Caco-2 (cell line): ENCODE measurements around the gene SLC9A4. TPM values are rescaled to one million over a fixed set of nuclear protein-coding genes. Genes with fewer than 3 reads are reported as not detected.

Experiments used
- BruUV-seq: library from RNA; stranded (reverse); fragments of 400-500 nt; replicated peaks from 2 replicates; lab custom pipeline; 2021; lab: Mats Ljungman, UMichigan
- CTCF ChIA-PET: fragments of 300-600 bp; sonication (Branson Sonifier 250); formaldehyde crosslinking; loops from one replicate; lab custom pipeline; 2022; ENCODE audit warnings: antibody characterized with exemption; lab: Charles Lee
- POLR2A ChIA-PET: fragments of 300-600 bp; sonication (Branson Sonifier 250); formaldehyde crosslinking; loops from one replicate; lab custom pipeline; 2022; ENCODE audit warnings: antibody characterized with exemption; lab: Charles Lee
- DNase-seq, 2 experiments: peaks; one replicate each; pipeline versions ENCODE4 v3.0.0 to v3.0.0-alpha.2; 2020 to 2022
- H3K27me3 ChIP-seq: replicated peaks from 2 replicates; pipeline ENCODE4 v1.6.0; 2011; ENCODE audit warnings: low read length; ENCODE audit not compliant: control insufficient read depth, insufficient read depth
- H3K36me3 ChIP-seq: 2 replicates; pipeline ENCODE4 v1.5.1; 2011; ENCODE audit warnings: low read length; ENCODE audit not compliant: control insufficient read depth, insufficient read depth
- H3K4me1 ChIP-seq: fragments of 250-450 bp; sonication (Bioruptor Pico); 2 replicates; pipeline ENCODE4 v1.5.1; 2020; ENCODE audit warnings: mild to moderate bottlenecking
- H3K4me3 ChIP-seq: 2 replicates; pipeline ENCODE4 v1.5.1; 2011; ENCODE audit warnings: low read depth, mild to moderate bottlenecking, control low read depth, low read length
- H3K9me3 ChIP-seq: fragments of 250-450 bp; sonication (Bioruptor Pico); 2 replicates; pipeline ENCODE4 v1.5.1; 2020; ENCODE audit warnings: mild to moderate bottlenecking, moderate library complexity
- H3K27ac Mint-ChIP-seq: one replicate; pipeline ENCODE4 v1.8.0; 2022; ENCODE audit warnings: mixed read lengths; ENCODE audit not compliant: unreplicated experiment
- H3K27me3 Mint-ChIP-seq: one replicate; pipeline ENCODE4 v1.8.0; 2022; ENCODE audit warnings: mixed read lengths; ENCODE audit not compliant: insufficient read depth, unreplicated experiment
- H3K36me3 Mint-ChIP-seq: one replicate; pipeline ENCODE4 v1.8.0; 2022; ENCODE audit warnings: mild to moderate bottlenecking, mixed read lengths; ENCODE audit not compliant: insufficient read depth, unreplicated experiment
- H3K4me1 Mint-ChIP-seq: one replicate; pipeline ENCODE4 v1.8.0; 2022; ENCODE audit warnings: low read depth, mixed read lengths; ENCODE audit not compliant: unreplicated experiment
- H3K4me3 Mint-ChIP-seq: one replicate; pipeline ENCODE4 v1.8.0; 2022; ENCODE audit warnings: mild to moderate bottlenecking, moderate library complexity, mixed read lengths; ENCODE audit not compliant: unreplicated experiment
- H3K9me3 Mint-ChIP-seq: one replicate; pipeline ENCODE4 v1.8.0; 2022; ENCODE audit warnings: mixed read lengths; ENCODE audit not compliant: unreplicated experiment
- CTCF ChIP-seq, 2 experiments: fragments of 200-600 bp in 1 of 2; IDR thresholded peaks; 1 replicate in 1 of 2; 2 replicates in 1 of 2; pipeline versions ENCODE4 v1.5.1 to v1.8.0; 2011 to 2022; ENCODE audit warnings: antibody characterized with exemption in 1 of 2, control low read depth in 1 of 2, inconsistent platforms in 1 of 2, low read depth in 1 of 2, low read length in 1 of 2, mild to moderate bottlenecking in 1 of 2, moderate library complexity in 1 of 2; ENCODE audit not compliant: insufficient read depth in 1 of 2, severe bottlenecking in 1 of 2, unreplicated experiment in 1 of 2
- intact Hi-C: fragments of 100-400 bp; cut with micrococcal nuclease; formaldehyde crosslinking; loops from one replicate; pipeline ENCODE4 v1.10.0; 2022; ENCODE audit not compliant: unreplicated experiment
- total RNA-seq: library from RNA; stranded (reverse); gene quantifications from 2 replicates; pipeline ENCODE4 v1.2.3, GENCODE V29; 2022

Gene SLC9A4
- total RNA-seq, 1 experiment from 2014 or later: 1.4 TPM

GRCh38 chr2:102484310-102485061 lies 11.5 kb downstream of the SLC9A4 start:
- Mint-ChIP-seq H3K4me1 (no peaks in the 10 kb centered on the region), H3K27ac (no peak overlapping the region), H3K9me3 (no peaks in the 10 kb centered on the region), H3K36me3 (no peaks in the 10 kb centered on the region), H3K27me3 (no peaks in the 10 kb centered on the region), H3K4me3 (no peak overlapping the region)
- no peak for TF ChIP-seq CTCF (IDR thresholded peaks at IDR 0.05; ENCODE audit: insufficient read depth in 1 of 2, low read depth in 1 of 2, low read length in 1 of 2, severe bottlenecking in 1 of 2, unreplicated experiment in 1 of 2)
- DNase-seq: no peak
- intact Hi-C loops: no loop called here
- Histone ChIP-seq H3K9me3 (no peaks in the 10 kb centered on the region), H3K4me1 (peaks cover 10% of the 10 kb centered on the region), H3K27me3 (no peaks in the 10 kb centered on the region), H3K36me3 (no peaks in the 10 kb centered on the region), H3K4me3 (no peak overlapping the region)
- POLR2A ChIA-PET: no interaction called here
- CTCF ChIA-PET: no interaction called here
- BruUV-seq: no TSS peak

GRCh38 chr2:102485147-102485785 lies 12.2 kb downstream of the SLC9A4 start:
- Mint-ChIP-seq H3K9me3 (no peaks in the 10 kb centered on the region), H3K36me3 (no peaks in the 10 kb centered on the region), H3K4me1 (no peaks in the 10 kb centered on the region), H3K27me3 (no peaks in the 10 kb centered on the region), H3K27ac (peak overlapping the region; percentile 5), H3K4me3 (no peak overlapping the region)
- Histone ChIP-seq H3K9me3 (no peaks in the 10 kb centered on the region), H3K4me1 (peaks cover 10% of the 10 kb centered on the region), H3K36me3 (no peaks in the 10 kb centered on the region), H3K27me3 (no peaks in the 10 kb centered on the region), H3K4me3 (no peak overlapping the region)
- ChIA-PET CTCF (no interaction called here), POLR2A (no interaction called here)
- no peak for TF ChIP-seq CTCF (IDR thresholded peaks at IDR 0.05; ENCODE audit: insufficient read depth in 1 of 2, low read depth in 1 of 2, low read length in 1 of 2, severe bottlenecking in 1 of 2, unreplicated experiment in 1 of 2)
- no peak for DNase-seq
- BruUV-seq: no TSS peak
- intact Hi-C loops: no loop called here

DNA sequence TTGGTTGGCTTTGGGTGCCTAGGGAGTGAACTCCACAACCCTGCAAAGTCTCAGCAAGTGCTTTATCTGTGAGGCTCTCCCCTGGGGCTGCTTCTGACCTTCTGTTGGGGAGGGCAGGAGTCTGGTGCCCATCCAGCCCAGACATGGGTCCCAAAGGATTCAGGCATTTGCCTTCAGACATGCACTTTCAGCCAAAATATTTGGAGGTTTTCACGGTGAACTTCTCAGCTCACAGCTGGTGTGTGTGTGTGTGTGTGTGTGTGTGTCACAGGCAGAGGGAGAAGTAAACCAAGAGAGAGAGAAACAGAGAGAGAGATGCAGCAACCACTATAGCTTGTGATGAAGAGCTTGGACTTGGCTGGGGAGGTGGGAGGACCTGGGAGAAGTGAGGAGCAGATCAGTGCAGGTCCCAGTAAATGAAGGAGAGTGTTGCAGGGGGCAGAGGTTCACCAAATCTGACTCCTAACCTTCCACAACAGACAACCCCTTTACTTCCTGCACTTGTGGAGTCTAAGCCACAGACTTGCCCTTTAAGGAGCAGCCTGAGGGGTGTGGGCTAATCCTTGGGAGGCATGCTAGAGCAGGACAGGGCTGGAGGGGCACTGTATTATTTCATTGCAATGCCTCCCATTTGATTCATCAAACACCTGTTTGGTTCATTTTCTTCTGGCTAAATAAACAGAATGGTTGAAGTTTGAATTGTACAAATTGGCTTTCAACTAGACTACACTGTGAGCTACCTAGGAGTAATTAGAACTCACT lies 14.1 kb downstream of the SLC9A4 start:
- intact Hi-C loops: no loop called here
- DNase-seq: no peak
- POLR2A ChIA-PET: no interaction called here
- H3K4me3 Mint-ChIP-seq: no peak overlapping the region
- Histone ChIP-seq H3K27me3 (no peaks in the 10 kb centered on the region), H3K4me1 (peaks cover 13% of the 10 kb centered on the region), H3K4me3 (no peak overlapping the region), H3K36me3 (no peaks in the 10 kb centered on the region), H3K9me3 (no peaks in the 10 kb centered on the region)
- no peaks in the 10 kb centered on the region for H3K27me3 Mint-ChIP-seq
- peak overlapping the region; percentile 24 for H3K27ac Mint-ChIP-seq
- no peaks in the 10 kb centered on the region for H3K9me3 Mint-ChIP-seq
- no TSS peak for BruUV-seq
- TF ChIP-seq CTCF (IDR thresholded peaks at IDR 0.05; ENCODE audit: insufficient read depth in 1 of 2, low read depth in 1 of 2, low read length in 1 of 2, severe bottlenecking in 1 of 2, unreplicated experiment in 1 of 2): no peak
- no peaks in the 10 kb centered on the region for H3K4me1 Mint-ChIP-seq
- CTCF ChIA-PET: no interaction called here
- H3K36me3 Mint-ChIP-seq: no peaks in the 10 kb centered on the region
